GM12872 (cell line): ENCODE measurements around the gene AKAIN1.

Experiments used
- TF ChIP-seq, protein P1 (sequence below): IDR thresholded peaks from 3 replicates; pipeline ENCODE4 v1.5.1; 2011; ENCODE audit warnings: low read depth, mild to moderate bottlenecking, low read length, moderate library complexity; ENCODE audit not compliant: insufficient read depth

Gene AKAIN1

GRCh38 chr18:5122272-5122671 is 74.8 kb downstream of the AKAIN1 start:
- TF ChIP-seq, protein P1, sequence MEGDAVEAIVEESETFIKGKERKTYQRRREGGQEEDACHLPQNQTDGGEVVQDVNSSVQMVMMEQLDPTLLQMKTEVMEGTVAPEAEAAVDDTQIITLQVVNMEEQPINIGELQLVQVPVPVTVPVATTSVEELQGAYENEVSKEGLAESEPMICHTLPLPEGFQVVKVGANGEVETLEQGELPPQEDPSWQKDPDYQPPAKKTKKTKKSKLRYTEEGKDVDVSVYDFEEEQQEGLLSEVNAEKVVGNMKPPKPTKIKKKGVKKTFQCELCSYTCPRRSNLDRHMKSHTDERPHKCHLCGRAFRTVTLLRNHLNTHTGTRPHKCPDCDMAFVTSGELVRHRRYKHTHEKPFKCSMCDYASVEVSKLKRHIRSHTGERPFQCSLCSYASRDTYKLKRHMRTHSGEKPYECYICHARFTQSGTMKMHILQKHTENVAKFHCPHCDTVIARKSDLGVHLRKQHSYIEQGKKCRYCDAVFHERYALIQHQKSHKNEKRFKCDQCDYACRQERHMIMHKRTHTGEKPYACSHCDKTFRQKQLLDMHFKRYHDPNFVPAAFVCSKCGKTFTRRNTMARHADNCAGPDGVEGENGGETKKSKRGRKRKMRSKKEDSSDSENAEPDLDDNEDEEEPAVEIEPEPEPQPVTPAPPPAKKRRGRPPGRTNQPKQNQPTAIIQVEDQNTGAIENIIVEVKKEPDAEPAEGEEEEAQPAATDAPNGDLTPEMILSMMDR: no peak

GRCh38 chr18:5110266-5110665 is 86.8 kb downstream of the AKAIN1 start:
- TF ChIP-seq, protein P1: no peak

DNA sequence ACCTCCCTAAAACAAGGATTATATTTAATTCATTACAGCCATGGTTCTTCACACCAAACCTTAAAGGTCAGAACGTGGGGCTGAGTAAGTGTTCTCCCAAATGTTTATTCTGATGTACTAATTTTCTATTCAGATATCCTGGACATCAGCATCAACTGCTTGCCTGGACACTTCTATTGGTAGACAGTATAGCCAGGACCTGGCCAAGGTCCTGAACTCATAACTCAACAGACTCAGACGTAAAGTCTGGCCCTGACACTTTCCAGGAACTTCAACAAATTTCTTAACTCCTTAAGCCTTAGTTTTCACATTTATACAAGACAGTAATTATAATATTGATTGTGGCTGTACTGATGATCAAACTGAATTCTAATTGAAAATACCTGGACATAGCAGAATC is 89.1 kb downstream of the AKAIN1 start:
- TF ChIP-seq, protein P1: no peak

DNA sequence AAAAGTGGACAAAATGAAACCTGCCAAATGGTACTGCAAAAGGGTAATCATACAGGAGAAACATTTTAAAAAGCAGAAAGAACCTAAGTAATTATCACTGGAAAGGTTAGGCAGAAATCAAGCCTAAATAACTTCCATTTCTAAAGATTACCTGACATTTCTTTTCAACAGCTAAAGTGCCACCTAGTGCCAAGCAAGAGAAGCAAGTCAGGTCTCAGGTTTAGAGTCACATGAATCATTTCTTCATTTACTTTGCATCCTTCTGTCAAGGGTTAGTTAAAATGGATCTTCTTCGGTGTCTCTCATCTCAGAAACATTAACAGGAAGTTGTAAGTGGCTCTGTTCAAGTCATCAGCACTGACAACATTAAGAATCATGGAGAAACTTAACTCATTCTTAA is 90.3 kb downstream of the AKAIN1 start:
- TF ChIP-seq, protein P1: peak; percentile 55

DNA sequence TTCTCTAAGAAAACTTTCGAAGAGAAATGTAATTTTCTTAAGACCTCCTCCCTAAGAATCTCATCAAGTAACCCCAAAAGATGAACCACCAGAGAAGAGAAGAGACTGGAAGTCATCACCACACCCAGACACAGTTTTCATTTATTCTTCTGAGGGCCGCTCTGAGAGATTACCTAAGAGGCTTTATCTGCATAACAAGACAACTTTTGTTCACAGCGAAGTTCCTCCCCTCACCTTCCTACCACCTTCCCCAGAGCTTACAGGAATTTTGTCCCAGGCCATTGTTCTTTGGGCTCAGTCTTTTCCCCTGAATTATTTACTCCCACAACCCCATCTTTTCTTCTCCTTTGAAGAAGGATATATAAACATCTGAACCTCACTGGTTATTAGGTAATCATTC is 92.8 kb downstream of the AKAIN1 start:
- TF ChIP-seq, protein P1: no peak

DNA sequence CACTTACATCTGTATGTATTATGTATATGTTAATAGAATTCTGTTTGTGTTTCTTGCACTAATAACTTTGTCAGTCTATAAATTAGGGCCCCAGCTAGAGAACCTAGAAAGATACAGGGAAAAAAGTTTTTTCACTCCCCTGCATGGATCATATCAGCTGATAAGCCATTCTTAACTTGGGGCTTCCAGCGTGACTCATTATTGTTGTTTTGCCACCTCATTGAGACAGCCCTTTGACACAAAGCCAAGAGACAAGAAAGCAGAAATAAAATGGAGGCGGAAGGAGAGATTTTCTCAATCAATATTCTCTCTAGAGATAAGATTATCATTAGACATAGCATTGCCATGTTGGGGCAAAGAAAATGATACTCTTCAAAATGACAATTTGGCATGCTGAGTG is 93.4 kb downstream of the AKAIN1 start:
- TF ChIP-seq, protein P1: no peak

DNA sequence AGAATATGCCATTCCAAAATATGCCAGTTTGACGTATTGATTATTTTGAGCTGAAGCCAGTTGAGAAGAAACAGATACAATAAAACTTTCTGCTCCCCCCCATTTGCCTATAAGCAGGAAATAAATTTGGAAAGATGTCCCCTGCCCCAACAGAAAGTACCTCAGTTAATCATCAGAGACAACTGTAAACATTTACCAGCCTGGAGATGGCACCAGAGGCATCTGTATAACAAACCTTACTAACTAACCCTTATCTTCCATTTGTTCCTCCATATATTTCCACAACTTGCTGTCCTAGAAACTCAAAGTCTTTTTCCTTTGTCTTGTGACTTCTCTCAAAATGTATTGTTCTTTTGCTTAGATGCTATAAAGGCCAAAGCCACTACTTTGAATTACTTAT is 93.8 kb downstream of the AKAIN1 start:
- TF ChIP-seq, protein P1: 0 out of 3 replicates have a peak, but pooled peaks have one; percentile 4
